Measurements from ENCODE around the gene ALK.
A peak's percentile ranks its signal among the peaks of the same experiment; 100 is the strongest.

Gene ALK

DNA sequence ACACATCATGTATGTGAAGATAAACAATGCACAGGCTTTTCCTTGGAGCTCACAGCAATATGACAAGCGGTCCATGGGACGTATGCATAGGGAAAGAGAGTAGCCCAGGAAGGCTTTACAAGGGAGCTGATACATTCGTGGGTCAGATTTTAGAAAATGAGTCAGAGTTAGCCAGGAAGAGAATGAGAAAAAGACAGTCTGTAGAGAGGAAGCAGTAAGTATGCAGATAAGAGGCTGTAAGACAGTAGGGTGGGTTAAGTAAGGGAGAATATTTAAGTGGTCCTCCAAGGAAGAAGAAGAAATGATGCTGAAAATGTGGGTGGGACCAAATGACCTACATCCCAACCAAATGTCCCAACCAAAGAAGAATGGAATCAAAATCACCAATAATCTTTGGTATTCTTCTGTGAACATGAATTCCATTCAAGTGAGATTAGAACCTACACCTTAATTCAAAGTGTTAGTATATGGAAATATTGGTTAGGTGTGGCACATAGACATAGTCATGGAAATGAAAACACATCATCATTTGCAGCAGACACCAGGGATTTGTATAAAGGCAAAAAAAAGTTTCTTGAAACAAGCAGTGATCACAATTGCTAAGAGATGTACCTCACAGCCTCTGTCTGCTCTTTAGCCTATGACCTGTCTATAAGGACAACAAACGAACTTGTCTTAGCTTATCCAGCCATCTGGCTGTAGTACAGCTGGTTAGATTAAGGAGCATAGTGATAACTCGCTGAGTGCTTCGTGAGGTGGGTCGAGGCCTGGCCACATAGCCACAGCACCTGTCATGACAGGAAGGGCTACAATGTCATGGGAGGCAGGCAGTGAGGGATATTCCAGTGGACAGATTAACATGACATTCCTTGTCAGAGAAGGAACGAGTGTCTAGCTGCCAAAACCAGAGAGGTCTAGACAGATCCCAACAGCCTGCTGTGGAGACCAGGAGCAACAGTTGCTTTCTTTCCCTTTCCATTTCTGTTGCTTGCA is 133.6 kb downstream of the ALK start:
- DNase-seq: no peak

DNA sequence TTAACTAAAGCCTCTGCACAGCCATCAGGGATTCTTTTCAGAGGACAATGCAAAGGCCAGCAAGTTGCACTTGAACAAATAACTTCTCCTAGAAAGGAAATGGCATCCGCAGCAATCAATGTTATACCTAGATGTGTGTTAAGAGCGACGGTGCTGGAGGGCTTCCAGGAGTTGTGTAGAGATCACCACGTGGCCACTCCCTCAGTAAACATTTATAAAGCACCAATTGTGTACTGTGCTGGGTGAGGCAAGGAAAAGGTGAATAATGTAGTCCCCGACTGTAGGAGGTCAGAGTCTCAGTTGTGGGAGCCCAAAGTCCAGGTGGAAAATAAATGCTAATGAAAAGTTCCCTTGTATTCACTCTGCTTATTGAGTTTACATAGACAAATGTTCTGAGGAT is 135.0 kb downstream of the ALK start:
- DNase-seq: no peak

DNA sequence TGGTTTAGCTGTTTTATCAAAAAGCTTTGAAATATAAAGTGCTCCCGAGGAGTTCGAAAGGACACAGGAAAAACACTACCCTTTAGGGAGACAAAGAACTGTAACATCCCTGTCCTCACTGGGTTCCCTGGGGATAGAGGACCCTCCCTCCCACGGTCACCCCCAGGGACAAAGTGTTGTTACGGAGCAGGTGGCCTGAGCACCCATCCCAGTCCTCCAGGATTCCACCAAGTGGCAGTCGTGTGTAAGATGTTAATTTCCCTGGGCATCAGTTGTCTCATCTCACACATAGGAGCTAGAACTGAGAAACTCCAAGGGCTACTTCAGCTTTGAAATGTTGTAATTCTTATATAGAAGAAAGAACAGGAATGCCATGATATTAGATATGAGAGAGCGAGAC is 137.7 kb downstream of the ALK start:
- no peak for DNase-seq

DNA sequence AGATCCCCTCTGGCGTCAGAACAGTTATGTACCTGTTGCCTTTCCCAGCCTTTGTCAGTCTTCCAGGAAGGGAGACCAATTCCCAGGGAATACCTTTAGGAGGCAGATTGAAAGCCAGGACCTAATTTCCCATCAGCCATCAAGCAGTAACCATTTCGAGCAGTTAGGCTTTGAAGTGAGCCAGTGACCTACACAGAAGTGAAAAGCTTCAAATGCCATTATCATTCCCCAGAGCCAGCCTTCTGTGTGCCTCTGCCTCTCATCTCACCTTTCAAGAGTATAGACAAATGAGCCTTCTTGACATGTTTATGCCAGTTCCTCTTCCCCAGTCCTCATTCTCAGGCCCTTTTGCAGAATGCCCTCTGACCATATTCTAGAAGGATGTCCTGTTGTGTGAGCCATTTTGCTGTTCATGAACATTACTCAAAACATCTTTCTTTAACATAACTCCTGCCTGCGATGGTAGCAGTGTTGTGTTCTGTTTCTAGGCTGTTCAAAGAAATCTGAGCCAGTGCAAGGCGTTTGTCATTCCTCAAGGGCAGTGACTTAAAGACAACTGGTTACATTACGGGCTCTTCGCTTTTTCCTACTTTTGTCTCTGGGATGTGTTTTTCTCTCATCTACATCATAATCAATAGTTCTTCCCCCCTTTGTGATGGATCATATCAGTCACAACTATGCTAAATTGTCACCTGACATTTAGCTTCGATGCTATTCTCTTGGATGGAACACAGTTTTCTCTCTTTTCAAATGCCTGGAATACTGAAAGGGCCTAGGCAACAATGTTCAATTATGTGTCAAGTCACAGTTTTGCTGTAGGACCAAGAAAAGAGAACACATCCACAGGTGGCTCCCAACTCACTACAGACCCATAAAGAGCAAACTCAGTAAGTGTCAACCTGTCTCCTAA is 138.6 kb downstream of the ALK start:
- DNase-seq: no peak

DNA sequence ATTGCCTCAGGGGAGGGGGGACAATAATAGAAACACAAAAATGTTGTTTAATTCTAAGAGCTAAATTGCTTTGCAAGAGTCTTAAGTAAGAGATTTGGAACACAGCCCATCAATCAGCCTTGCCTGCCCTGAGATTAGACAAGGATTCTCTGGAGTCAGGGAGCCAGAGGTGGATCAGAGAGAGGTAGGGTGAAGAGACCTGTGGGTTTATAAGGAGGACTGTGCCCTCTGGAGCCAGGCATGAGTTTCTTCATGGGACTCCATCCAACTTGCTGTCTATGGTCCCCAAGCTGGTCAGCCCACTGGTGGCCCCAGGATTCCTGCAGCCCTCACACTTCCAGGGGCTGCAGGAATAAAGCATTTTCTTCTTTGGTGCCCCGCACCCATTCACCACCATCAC is 139.3 kb downstream of the ALK start:
- DNase-seq: no peak

DNA sequence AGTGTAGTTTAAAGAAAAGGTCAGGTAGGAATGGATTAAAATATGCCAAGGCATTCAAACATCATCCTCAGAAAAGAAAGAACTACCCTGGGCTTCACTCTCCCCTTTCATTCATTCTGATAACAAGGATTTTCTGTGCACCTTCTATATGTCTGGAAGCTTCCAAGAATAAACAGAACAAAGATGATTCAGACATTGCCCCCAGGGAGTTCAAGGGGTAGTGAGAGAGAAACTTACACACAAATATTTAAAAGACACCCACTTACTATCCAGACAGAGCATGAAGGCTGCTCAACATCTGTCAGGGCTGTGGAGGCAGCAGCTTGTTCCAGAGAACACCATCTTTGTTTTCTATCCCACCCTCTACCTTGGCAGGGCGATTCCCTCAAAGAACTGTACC is 140.5 kb downstream of the ALK start:
- no peak for DNase-seq

DNA sequence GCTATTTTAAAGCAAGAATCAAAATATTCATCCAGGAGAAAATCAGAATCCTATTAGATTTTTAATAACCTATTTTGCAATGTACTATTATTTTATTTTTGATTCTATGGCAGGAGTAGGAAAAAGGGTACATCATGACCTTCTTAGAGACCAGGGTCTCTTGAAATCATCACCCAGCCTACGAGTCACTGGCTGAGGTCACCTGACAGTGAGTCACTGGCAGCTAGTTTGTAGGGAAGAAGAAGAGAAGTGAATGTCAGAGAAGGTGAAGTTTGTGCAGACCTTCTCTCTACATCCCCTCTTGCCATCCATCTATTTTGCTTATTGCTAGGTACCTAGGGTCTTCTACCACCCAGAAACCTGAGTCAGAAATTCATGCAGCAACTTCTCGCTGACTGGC is 144.2 kb downstream of the ALK start:
- peak; percentile 3 for DNase-seq

DNA sequence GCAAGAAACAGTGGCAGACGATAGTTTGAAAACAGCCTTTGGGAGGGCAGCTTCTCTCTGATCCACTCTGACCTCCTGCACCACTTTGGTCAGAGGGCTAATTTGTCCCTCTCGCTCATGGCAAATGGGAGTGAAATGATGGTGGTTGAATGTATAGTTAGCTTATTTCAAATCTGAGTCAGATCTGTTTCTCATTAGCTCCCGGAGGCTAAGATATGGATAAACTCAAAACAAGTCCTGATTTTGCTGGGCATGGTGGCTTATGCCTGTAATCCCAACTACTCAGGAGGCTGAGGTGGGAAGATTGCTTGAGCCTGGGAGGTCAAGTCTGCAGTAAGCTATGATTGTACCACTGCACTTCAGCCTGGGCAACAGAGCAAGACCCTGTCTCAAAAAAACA is 145.0 kb downstream of the ALK start:
- no peak for DNase-seq

DNA sequence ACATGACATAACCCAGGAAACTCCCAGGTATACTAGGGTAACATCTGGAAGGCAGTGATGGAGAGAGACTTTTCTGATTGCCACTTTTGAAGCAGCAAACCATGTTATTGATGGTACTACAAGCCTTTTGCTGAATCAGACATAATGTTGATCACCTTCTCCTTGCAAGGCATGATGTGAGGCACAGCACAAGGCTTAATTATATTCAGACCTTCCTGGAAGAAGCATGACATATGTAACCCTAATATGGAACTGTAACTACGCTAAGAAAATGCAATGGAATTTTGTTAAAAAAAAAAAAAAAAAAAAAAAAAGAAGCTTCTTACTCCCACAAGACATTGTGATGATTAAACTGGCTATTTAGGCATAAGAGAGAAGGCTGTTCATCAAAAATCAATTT is 145.4 kb downstream of the ALK start:
- DNase-seq: no peak

DNA sequence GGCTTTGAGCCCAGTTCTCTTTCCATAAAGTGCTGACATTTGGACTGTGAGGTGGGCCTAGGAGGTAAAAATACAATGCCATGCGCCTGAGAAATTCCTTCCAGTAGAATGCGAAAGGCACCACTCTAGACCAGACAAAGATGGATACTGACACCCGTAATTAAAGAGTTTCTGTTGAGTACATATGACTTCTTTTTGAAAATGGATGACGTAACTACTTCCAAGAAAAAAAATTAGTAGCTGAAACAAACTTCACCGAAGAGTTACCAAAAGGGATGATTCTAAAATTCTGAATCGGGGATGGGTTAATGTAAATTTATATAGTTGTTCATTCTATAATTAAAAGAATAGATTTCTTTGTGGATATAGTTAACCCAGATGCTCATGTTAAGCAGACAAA is 146.8 kb downstream of the ALK start:
- no peak for DNase-seq

DNA sequence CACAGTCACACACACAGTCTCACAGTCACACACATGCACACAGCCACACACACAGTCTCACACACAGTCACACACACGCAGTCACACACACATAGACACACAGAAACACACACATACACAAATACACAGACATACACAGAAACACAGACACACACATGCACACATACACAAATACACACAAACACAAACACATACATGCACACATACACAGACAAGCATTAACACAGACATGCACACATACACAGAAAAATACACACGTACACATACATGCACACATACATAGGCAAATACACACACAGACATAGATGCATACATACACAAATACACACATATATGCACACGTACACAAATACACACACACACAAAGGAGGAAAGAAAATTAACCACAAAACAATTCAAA is 150.5 kb downstream of the ALK start:
- no peak for DNase-seq

DNA sequence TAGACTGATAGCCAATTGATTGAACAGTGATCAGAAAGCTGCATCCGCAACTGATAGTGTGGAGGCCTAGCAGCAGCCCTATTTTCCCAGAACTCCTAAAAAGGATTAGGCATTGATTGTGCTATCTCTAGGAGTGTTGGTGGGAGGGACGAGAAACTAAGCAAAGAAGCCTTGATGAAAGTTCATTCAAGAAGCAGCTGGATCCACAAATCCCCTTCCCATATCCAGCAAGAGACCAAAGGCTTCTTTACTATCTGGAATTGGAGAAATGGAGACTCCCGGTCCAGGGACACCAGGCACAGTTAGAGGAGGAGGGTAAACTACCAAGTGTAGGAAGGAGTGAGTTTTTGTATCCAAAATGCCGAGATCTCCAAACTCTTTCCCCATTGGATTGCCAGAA is 151.5 kb downstream of the ALK start:
- no peak for DNase-seq

DNA sequence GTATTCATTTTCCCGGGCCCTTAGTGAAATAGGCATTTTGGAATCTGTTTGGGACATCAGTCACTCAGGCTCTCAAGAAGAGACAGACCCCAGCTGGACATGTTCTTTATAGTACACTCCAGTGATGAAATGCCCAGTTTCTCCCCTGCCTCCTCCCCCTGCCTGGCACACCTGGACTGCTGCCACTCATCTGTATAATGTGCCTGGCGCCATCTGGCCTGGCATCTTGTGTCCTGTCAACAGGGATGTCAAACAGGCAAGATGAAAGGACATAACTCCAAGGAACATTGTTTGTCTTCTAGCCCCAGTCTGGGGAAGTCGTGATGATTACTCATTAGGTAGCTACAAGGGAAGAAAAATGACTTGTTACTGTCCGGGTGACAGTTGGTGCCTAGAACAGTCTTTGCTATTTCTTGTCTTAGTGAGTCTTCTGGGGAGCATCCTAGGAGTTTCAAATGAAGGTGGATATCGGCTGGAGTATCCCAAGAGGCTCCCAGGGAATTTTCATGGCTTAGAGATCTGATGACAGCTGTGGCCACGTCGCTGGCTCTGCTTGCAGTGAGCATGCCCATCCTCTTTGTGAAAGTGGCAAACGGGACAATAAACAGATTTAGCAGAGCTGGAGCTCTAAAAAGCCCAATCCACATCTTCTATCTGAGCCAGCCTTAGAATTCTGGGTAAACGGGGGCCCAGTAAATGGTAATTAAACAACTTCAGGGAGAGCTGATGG is 153.6 kb downstream of the ALK start:
- DNase-seq: no peak

DNA sequence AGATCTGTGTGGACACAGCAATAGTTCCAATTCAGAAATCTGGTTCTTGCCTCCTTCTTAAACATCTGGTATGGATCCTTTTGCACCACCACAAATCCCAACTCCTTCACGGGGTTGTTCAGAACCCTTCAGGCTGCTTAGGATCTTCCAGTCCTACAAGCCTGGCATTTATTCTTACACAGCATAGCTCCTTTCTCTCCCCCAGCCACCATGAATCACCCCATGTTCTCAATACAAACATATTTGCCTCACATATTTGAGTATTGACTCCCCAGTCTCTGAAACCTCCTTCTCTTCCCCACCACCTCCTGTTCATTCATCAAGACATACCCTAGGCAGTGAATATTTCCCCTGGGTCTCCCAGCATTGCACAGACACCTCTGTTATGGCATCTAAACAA is 155.2 kb downstream of the ALK start:
- no peak for DNase-seq

DNA sequence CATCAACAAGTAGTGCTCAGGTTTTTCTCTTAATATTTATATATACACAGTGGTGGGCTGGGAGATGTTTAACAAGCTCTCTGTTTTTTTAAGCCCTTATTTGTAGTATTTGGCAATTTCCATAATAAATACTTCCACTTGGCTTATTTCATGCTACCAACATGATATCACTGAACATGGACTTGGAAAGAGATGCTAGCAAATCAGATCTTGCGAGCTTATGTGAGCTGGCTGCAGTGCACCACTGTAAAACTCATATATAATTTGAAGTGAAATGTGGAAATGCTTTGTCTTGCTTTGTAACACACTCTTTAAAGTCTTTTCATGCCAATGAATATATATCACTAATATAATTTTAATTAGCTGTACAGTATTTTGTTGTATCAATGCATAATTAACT is 155.7 kb downstream of the ALK start:
- no peak for DNase-seq

DNA sequence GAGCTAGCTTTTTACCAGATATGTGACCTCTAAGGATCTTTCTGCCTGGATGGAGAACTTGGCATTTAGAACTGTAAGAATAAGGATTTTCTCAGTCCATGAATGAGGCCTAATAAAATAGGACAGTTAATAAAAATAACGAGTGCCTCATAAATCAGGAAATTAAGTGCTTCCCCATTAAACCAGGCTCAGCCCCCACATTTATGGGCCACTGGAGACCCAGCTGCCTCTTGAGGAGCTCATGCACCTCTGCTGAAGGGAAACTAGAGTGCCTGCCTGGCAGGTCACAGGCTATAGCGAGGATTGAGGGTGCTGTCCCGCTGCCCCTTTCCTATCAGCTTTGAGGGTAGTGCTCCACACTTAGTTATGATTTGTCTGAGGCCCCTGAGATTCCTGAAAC is 158.0 kb downstream of the ALK start:
- DNase-seq: no peak

DNA sequence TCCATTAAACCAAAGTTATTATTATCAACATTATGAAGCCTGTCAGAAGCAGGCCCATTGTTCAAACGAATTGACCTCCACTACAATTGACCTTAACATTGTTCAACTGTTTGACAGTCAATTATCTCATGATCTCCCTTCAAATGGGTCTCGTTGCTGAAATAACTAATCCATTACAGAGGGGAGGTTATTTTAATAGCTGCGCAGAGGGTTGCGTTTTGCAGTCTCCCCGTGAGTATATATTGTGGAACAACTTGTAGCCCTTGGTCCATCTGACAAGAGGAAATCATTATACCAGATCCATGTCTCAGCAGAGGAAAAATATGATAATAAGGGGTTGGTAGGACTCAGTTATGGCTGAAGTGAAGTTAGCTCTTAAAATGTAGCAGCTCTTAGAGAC is 159.1 kb downstream of the ALK start:
- no peak for DNase-seq

DNA sequence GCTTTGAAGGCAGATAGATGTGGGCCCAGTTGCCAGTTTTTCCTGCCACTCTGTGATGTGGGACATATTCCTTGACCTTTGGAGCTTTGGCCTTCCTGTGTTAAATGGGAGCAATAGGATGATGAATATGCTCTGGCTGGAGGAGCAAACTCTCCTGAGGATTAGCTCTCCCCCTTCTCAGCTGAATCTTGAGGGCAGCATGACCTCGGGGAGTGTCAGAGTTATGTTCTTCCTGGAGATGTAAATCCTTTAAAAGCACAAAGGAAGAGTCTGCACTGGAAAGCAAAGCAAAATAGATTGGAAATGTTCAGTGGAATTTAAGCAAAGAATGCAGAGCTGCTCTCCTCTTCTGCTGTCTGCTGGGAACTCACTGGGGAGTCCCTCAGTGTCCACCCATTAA is 160.1 kb downstream of the ALK start:
- no peak for DNase-seq

DNA sequence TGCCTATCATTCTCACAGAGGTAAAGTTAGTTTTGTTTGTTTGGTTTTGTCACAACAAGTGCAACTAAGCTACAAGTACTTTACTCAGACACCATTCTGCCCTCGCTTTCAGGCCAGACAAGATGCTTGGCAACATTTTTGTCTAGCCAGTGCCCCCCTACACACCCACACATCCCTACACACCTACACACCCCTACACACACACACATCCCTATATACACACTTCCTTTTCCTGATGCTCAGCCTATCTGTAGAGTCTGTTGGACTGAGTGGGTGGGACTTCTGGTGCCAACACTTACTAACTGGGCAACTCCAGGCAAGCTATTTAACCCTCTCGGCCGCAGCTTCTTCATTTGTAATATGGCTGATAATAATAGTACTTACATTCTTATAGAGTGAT is 161.4 kb downstream of the ALK start:
- no peak for DNase-seq

DNA sequence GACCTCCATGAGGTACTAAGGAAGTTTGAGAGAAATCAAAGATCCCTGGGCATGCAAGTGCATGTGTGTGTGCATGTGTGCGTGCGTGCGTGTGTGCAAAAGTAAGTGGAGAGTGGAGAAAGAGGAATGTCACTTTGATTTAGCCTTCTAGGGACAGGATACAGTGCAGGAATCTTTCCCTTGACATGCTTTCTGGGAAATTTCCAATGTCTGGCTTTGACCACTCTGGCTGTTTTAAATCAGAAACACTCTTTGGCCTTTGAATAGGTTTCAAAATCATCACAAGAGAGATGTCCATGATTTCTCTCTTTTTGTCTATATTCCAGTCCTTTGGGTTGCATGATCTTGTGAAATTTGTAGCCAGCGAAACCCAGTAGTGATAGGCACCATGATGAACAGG is 162.0 kb downstream of the ALK start:
- DNase-seq: no peak

DNA sequence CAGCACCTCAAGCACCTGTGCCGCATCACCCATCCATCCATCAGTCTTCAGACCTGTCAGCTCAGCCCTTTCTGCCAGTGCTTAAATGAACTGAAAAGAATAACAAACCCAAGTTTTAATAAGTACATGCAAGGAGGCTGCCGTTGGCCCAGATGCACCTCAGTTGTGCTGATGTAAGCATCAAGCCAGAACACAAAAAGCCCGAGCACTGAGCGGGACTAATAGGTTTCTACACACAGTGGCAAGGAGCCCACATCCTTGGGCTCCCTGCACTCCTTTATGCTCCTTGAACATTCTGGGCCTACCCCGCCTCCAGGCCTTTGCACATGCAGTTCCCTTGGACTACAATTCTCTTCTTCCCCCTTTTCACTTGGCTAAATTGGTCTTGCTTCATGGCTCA is 165.6 kb downstream of the ALK start:
- no peak for DNase-seq

DNA sequence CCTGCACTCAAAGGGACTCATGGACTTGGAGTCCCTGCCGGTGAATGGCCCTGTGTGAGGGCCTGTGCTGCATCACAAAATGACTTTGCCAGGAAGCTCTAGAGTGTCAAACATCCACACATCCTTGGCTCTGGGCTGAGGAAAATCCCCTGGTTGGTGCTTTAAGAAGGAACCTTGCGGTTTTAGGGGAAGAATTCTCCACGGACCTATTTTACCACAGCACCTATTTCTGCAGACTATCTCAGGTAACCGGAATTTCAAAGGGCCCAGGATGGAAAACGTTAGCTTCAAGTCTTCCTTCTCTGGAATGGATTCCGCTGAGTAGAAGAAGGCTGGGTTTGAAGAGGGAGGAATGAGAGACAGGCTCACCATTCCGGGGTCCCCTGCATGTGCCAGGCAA is 166.2 kb downstream of the ALK start:
- no peak for DNase-seq
